GM12865 (cell line): Measurements from ENCODE around the gene BAG5.
A peak's percentile ranks its signal among the peaks of the same experiment; 100 is the strongest.

Source experiments
- DNase-seq: peaks from one replicate; pipeline ENCODE4 v3.0.0; 2010; ENCODE audit warnings: low read depth
- H3K4me3 ChIP-seq: 2 replicates; pipeline ENCODE4 v1.5.1; 2011; ENCODE audit warnings: mild to moderate bottlenecking, low read depth, low read length, control low read depth
- CTCF ChIP-seq: IDR thresholded peaks from 2 replicates; pipeline ENCODE4 v1.5.1; 2011; ENCODE audit warnings: low read length, control low read depth, low read depth, inconsistent platforms; ENCODE audit not compliant: insufficient read depth; ENCODE audit errors: missing control alignments

The BAG5 gene

GRCh38 chr14:103520269-103520656 lies 42.2 kb downstream of the BAG5 start:
- no peak overlapping the region; the same call in 1 of the 2 replicates for H3K4me3 ChIP-seq
- TF ChIP-seq CTCF = no peak
- DNase-seq = no peak

DNA sequence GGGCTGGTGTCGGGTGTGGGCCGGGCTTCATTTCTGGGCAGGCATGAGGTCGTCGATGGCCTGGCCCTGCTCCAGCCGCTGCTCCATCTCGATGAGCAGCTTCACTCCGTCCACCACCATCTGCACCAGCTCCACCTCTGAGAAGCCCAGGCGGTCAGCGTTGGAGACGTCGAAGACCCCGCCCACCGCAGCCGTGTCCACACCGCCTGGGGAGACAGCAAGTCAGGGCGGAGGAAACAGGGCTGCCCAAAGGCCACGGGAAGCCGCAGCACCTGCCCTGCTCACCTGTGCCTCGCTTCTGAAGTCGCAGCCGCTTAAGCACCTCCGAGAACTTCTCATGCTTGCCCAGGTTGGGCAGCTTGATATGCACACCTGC lies 42.6 kb downstream of the BAG5 start:
- H3K4me3 ChIP-seq = no peak overlapping the region
- no peak for TF ChIP-seq CTCF

DNA sequence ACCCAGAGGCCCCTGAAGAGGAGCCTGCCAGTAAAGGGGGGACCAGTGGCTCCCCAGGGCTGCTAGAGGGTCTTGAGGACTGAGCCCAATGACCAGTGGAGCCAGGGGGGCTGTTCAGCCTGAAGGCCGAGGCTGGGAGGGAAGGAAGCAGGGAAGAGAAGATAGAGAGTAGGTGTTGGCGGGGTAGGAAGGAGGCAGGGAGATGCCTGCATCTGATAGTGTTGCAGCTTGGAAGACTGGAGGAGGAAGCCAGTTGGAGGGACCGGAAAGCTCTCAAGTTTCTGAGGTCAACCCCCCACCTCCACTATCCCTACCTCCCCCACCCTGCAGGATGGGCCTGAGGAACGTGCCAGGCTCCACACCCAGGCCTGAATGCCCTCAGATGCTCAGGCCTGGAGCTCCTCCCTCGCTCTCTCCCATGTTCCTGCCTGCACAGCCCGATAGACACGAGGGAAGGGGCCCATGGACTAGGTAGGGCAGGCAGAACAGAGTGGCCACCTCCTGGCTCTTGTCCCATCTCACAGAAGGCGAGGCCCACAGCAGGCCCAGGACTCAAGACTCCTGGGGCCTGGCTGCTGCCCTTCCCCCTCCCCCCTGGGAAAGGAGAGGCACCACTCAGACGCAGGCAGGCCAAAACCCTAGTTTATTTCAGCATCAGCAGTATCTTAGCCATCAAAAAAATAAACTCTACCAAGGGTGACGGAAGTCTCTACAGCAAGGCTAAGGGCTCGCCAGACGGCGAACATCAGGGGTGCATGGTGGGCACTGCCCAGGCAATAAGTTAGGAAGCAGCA lies 43.2 kb downstream of the BAG5 start:
- no peak for TF ChIP-seq CTCF
- no peak for DNase-seq
- H3K4me3 ChIP-seq = no peak overlapping the region

More for the DNA sequence above, 42.6 kb downstream of the BAG5 start:
- DNase-seq = no peak

DNA sequence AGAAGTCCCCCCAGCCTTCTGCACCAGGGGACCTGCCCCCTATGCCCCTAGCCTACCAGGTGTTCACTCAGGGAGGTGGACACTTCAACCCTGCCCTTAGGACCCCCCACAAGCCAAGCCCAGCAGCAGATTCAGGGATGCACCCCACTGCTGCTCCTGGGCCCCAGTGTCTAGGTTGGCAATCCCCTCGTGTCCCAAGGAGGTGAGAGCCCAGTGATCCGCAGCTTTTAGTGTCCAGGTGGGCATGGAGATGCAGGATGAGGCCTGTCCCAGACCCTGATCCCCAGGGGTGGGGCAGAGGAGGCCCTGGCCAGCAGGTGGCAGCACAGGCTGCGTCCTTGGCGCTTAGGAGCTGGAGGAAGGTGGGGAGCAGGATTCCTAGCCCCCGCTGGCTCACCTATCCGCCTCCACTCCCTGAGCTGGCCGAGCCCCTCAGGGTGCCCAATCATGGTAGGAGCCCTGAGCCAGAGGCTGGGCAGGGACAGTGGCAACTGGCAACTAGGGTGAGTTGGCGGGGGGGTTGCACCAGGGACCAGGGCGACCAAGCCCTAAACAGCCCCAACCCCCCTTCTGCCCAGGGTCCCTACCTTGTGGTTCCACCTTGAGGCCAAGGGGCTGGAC lies 43.9 kb downstream of the BAG5 start:
- TF ChIP-seq CTCF = peak; percentile 94
- peak; percentile 59 for DNase-seq
- H3K4me3 ChIP-seq = no peak overlapping the region

- H3K4me3 ChIP-seq = no peak overlapping the region
- no peak for TF ChIP-seq CTCF
- DNase-seq = no peak
These were observed 44.6 kb downstream of the BAG5 start for GRCh38 chr14:103517721-103518421.

- no peak overlapping the region for H3K4me3 ChIP-seq
- TF ChIP-seq CTCF = no peak
- DNase-seq = no peak
These were observed 45.3 kb downstream of the BAG5 start for GRCh38 chr14:103517174-103517566.
